Hematopoietic multipotent progenitor cell treated with erythropoietin and hydrocortisone succinate and interleukin-3 and kit ligand, for 17 days (in vitro differentiated cells): Measurements from ENCODE around the gene GLRA3.
"Not testable (repeated sequence)": the region's sequence is repeated elsewhere in the genome, so short reads cannot be mapped to it uniquely, and the experiment has no call there.

Source experiments
- DNase-seq: peaks from one replicate; pipeline ENCODE4 v3.0.0-alpha.2; 2015; ENCODE audit warnings: low spot score

Gene GLRA3

GRCh38 chr4:174810834-174811233 lies 18.2 kb downstream of the GLRA3 start:
- no peak for DNase-seq

- DNase-seq: no peak
These were observed 20.2 kb downstream of the GLRA3 start for GRCh38 chr4:174808836-174809235.

GRCh38 chr4:174808119-174808518 lies 20.9 kb downstream of the GLRA3 start:
- DNase-seq: no peak

GRCh38 chr4:174805746-174806145 lies 23.3 kb downstream of the GLRA3 start:
- no peak for DNase-seq

GRCh38 chr4:174794543-174795094 lies 34.4 kb downstream of the GLRA3 start:
- DNase-seq: no peak

- no peak for DNase-seq
These were observed 39.4 kb downstream of the GLRA3 start for GRCh38 chr4:174789657-174790056.

GRCh38 chr4:174778274-174778986 lies 50.6 kb downstream of the GLRA3 start:
- DNase-seq: not testable (repeated sequence)

- DNase-seq: no peak
These were observed 53.7 kb downstream of the GLRA3 start for GRCh38 chr4:174775366-174775765.

GRCh38 chr4:174764105-174764729 lies 64.8 kb downstream of the GLRA3 start:
- no peak for DNase-seq

GRCh38 chr4:174763454-174764104 lies 65.5 kb downstream of the GLRA3 start:
- no peak for DNase-seq

- no peak for DNase-seq
These were observed 67.6 kb downstream of the GLRA3 start for GRCh38 chr4:174761451-174761850.

- DNase-seq: no peak
These were observed 71.3 kb downstream of the GLRA3 start for GRCh38 chr4:174757736-174758135.

GRCh38 chr4:174753021-174753420 lies 76.0 kb downstream of the GLRA3 start:
- no peak for DNase-seq

- DNase-seq: no peak
These were observed 77.0 kb downstream of the GLRA3 start for GRCh38 chr4:174752026-174752425.

GRCh38 chr4:174749091-174749490 lies 80.0 kb downstream of the GLRA3 start:
- no peak for DNase-seq

GRCh38 chr4:174746710-174747109 lies 82.3 kb downstream of the GLRA3 start:
- no peak for DNase-seq

GRCh38 chr4:174742561-174742960 lies 86.5 kb downstream of the GLRA3 start:
- no peak for DNase-seq

GRCh38 chr4:174739576-174739975 lies 89.5 kb downstream of the GLRA3 start:
- no peak for DNase-seq

GRCh38 chr4:174734181-174734580 lies 94.9 kb downstream of the GLRA3 start:
- DNase-seq: no peak

GRCh38 chr4:174717828-174718227 lies 111.2 kb downstream of the GLRA3 start:
- no peak for DNase-seq

- DNase-seq: no peak
These were observed 111.9 kb downstream of the GLRA3 start for GRCh38 chr4:174716986-174717770.
